Spleen (tissue), 7 donors: ENCODE measurements around the gene RUVBL1.

ENCODE experiments used
- CTCF ChIP-seq, 11 experiments: fragments of 200-600 bp in 7 of 11; fragments of 450-650 bp in 4 of 11; sonication (generic) in 4 of 11; IDR thresholded peaks in 8 of 11; conservative IDR thresholded peaks in 3 of 11; 1 replicate in 7 of 11; 2 replicates in 4 of 11; pipeline versions ENCODE4 v1.4.0 to v1.8.0; 2016 to 2021; ENCODE audit warnings: antibody characterized with exemption in 11 of 11, inconsistent platforms in 4 of 11, mild to moderate bottlenecking in 1 of 11
- POLR2A ChIP-seq, 3 donors: fragments of 450-650 bp; IDR thresholded peaks; one replicate each; pipeline ENCODE4 v1.5.1; 2017; ENCODE audit warnings: antibody characterized with exemption in 3 of 3, mild to moderate bottlenecking in 1 of 3
- donor health status: DM: no; HTN: no; CAD: no; lungs with moderate emphysema.
- donor health status: DM: no; HTN: no; CAD: no.
- donor health status: DM: no; HTN: no; CAD: no.

GRCh38 chr3:128040041-128040440 lies 83.6 kb downstream of the RUVBL1 start:
- TF ChIP-seq POLR2A (IDR thresholded peaks at IDR 0.05): no peak
- TF ChIP-seq CTCF (IDR thresholded peaks at IDR 0.05 in 8 of 11, conservative IDR thresholded peaks at IDR 0.05 in 3 of 11): no peak
